ENCODE measurements around the gene DHFR2. TPM values are rescaled to one million over a fixed set of nuclear protein-coding genes. Genes with fewer than 3 reads are reported as not detected.
"Not testable (repeated sequence)": the region's sequence is repeated elsewhere in the genome, so short reads cannot be mapped to it uniquely, and the experiment has no call there.

DHFR2 gene
- total RNA-seq, 1 experiment from 2014 or later: 8.7 TPM

DNA sequence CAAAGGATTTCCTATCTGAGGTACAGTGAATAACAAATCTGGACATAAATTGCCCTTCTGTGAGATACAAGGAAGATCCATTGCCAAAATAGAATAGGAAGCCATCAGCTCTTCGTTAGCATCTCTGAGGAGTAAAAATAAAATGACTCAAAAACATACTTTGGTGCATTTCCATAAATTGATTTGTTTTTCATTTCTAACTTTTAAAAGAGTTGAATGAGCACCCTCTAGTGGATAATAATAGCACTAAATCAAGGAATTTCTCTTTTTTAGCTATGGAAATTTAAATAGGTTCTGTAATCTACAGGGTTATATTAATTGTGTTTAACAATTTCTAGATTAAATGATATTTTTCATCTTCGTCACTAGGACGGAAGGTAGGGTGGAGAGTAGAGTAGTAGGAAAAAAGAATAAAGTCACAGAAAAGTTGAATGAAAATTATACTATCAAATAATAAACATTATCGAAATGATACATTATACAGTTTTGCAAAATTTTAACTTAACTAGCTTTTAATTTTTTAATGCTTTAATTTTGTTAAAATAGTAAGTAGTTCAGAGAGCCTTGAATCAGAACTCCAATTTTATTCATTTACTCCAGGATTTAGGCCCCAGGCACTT lies 6.6 kb upstream of the DHFR2 start:
- peak; percentile 42 for DNase-seq (ENCODE audit: low read depth, low spot score)
- in situ Hi-C loops (cut with HindIII; ENCODE audit: low pct_unique_long_range_greater_than_20kb, low sequenced_read_pairs): no loop called here

DNA sequence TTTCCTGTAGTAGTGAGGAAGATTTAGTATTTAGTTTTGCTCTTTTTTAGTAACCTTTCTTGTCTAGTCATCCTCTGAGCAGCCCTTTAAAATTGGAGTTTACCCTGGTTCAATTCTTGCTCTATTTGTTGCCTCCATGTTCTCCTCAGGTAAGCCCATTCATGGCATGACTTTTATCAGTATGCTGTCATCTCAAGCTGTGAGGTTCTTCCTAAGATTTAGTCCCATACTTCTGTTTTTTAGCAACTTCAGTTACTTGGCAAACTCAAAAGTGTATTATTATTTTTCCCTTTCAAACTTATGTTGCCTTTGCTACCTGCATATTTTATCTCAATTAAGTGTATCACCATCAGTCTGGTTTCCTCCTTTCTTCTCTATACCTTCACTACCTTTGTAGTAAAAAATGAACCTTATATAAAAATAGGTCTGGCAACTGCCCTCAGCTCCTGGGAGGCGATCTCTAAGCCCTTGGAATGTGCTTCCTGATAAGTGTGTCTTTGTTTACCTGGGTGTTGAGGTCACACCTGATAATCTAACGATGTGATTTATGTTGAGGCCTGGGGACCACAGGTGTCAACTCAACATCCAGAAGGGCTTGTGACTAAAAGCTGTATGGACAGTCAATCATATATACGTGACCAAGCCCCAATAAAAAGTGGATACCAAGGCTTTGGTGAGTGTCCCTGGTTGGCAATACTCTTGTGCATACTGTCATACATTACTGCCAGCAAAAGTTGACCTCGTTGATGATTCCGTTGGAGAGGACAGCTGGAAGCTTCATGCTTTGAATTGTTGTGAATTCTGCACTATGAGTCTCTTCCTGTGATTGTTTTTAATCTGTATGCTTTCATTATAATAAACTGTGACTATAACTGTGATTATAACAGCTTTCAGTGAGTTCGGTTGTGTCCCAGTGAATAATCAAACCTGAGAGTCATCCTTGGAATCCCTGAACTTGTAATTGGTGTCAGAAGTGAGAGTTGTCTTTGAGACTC lies 4.1 kb upstream of the DHFR2 start:
- in situ Hi-C loops (cut with HindIII; ENCODE audit: low pct_unique_long_range_greater_than_20kb, low sequenced_read_pairs): no loop called here
- no peak for DNase-seq (ENCODE audit: low read depth, low spot score)

- in situ Hi-C loops (cut with HindIII; ENCODE audit: low pct_unique_long_range_greater_than_20kb, low sequenced_read_pairs): no loop called here
- no peak for DNase-seq (ENCODE audit: low read depth, low spot score)
These were observed 3.2 kb upstream of the DHFR2 start for GRCh38 chr3:94065819-94066480.

DNA sequence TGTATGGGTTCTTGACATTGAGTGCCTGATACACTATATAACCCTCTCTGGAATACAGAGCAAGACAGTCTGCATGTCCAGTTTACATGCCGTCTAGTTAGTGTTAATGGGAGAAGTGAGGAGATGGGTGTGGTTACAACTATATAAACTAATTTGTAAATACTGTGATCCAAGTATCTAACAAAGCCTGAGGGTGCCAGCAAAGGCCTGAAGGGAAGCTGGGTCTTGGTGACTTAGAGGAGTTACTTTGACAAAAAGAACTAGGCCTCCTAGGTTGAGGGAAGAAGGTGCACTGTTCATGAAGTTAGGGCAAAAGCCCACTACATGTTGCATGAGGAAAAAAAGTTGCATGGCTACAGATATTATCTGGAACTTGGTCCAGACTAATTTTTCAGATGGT lies 2.4 kb upstream of the DHFR2 start:
- in situ Hi-C loops (cut with HindIII; ENCODE audit: low pct_unique_long_range_greater_than_20kb, low sequenced_read_pairs): no loop called here
- DNase-seq (ENCODE audit: low read depth, low spot score): no peak

DNA sequence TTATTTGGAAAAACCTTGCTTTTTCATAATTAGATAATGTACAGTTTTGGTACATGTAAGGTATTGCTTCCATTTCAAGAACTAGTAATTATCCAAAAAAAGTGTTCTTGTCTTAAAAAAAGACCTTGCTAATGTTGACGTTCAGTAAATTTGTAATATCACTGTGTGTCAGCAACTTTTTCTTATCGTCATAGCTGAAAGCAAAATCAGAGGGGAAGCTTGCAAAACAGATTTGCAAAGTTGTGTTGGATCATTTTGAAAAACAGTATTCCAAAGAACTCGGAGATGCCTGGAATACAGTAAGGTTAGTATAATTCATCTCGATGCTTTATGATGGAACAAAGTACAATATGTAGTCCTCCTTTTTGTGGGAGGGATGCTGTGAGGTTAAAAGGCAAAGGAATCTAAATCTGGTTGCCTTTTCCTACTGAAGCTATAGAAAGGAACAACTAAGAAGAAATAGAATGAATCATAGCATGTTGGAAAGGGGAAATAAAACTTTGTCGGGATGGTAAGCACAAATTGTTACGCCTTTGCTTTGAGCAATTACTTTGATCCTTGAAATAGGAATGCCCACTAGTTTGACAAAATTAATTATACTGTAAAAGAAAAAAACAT lies 1.6 kb upstream of the DHFR2 start:
- DNase-seq (ENCODE audit: low read depth, low spot score): no peak
- in situ Hi-C loops (cut with HindIII; ENCODE audit: low pct_unique_long_range_greater_than_20kb, low sequenced_read_pairs): no loop called here

- DNase-seq (ENCODE audit: low read depth, low spot score): no peak
- in situ Hi-C loops (cut with HindIII; ENCODE audit: low pct_unique_long_range_greater_than_20kb, low sequenced_read_pairs): no loop called here
These were observed 892 bp upstream of the DHFR2 start for GRCh38 chr3:94063496-94064119.

- no peak for DNase-seq (ENCODE audit: low read depth, low spot score)
- in situ Hi-C loops (cut with HindIII; ENCODE audit: low pct_unique_long_range_greater_than_20kb, low sequenced_read_pairs): no loop called here
These were observed 1.4 kb downstream of the DHFR2 start for GRCh38 chr3:94061297-94061696.

DNA sequence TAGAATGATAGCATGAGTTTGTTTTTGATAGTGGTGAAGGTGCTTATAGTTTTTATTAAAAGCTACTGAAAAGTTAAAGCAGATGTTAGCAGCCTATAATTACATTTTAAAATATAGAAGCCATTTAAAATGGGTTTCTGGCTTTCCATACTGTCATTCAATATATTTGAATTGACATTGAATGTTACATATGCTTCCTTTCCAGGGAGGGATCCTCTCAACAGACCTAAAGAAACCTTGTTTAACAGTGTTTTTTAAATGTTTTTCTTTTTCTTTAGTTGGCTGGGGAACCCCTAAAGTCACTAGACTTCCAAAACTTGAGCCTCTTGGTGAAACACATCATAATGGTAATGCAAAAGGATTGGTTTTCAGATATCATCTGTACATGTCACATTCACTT lies 12.2 kb downstream of the DHFR2 start:
- no peak for DNase-seq (ENCODE audit: low read depth, low spot score)
- in situ Hi-C loops (cut with HindIII; ENCODE audit: low pct_unique_long_range_greater_than_20kb, low sequenced_read_pairs): no loop called here

GRCh38 chr3:94049267-94049666 lies 13.4 kb downstream of the DHFR2 start:
- in situ Hi-C loops (cut with HindIII; ENCODE audit: low pct_unique_long_range_greater_than_20kb, low sequenced_read_pairs): no loop called here
- no peak for DNase-seq (ENCODE audit: low read depth, low spot score)

- no peak for DNase-seq (ENCODE audit: low read depth, low spot score)
- in situ Hi-C loops (cut with HindIII; ENCODE audit: low pct_unique_long_range_greater_than_20kb, low sequenced_read_pairs): no loop called here
These were observed 16.2 kb downstream of the DHFR2 start for GRCh38 chr3:94046533-94046932.

GRCh38 chr3:94044100-94044936 lies 18.4 kb downstream of the DHFR2 start:
- DNase-seq (ENCODE audit: low read depth, low spot score); in situ Hi-C loops (cut with HindIII; ENCODE audit: low pct_unique_long_range_greater_than_20kb, low sequenced_read_pairs): not testable (repeated sequence)

- in situ Hi-C loops (cut with HindIII; ENCODE audit: low pct_unique_long_range_greater_than_20kb, low sequenced_read_pairs): no loop called here
- no peak for DNase-seq (ENCODE audit: low read depth, low spot score)
These were observed 19.4 kb downstream of the DHFR2 start for GRCh38 chr3:94043285-94043684.

DNA sequence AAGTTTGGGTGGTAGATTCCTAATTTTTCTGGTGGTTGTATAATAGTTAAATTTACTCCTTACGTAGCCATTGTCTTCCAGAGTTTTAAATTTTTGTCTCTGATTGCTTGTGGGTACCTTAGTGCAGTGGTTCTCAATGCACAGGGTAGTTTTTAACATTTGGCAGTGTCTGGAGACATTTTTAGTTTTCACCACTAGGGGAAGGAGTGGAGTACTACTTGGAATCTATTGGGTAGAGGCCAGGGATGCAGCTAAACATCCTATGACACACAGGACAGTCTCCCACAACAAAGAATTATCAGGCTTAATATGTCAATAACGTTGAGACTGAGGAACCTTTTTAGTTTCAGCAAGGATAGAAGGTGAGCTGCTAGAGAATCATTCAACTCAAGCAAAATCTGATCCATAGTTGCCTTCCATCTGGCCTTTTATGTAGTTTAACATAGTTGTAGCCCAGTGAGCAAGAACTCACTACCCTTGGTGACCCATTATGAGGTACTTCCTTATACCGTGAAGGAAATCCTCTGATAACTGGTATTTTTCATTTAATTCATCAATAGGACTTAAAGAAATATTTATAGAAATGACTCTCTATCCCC lies 25.7 kb downstream of the DHFR2 start:
- DNase-seq (ENCODE audit: low read depth, low spot score): peak; percentile 72
- in situ Hi-C loops (cut with HindIII; ENCODE audit: low pct_unique_long_range_greater_than_20kb, low sequenced_read_pairs): no loop called here

GRCh38 chr3:94028093-94028837 lies 34.5 kb downstream of the DHFR2 start, which contains the start of gene STX19:
TSS of gene STX19 (minus strand) at chr3:94028597. CDS start at chr3:94015269, 13,328 bp downstream.
- in situ Hi-C loops (cut with HindIII; ENCODE audit: low pct_unique_long_range_greater_than_20kb, low sequenced_read_pairs): no loop called here
- DNase-seq (ENCODE audit: low read depth, low spot score): no peak

DNA sequence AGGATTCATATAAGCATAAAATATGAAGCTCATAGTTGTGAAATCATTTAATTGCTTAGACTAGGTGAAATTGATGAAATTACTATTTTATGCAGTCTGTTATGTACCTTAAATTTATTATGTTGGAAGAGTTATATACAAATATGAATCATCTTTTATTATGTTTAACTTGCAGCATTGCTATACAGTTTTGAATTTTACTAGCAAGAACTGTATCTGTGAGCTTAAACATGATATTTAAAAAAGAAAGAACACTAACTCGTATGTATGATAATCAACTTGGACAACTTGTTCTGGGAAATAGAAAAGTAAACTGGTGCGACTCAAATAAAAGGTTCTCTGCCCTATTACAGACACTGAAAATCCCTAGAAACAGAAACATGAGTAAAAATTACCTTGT lies 36.1 kb downstream of the DHFR2 start:
- in situ Hi-C loops (cut with HindIII; ENCODE audit: low pct_unique_long_range_greater_than_20kb, low sequenced_read_pairs): no loop called here
- no peak for DNase-seq (ENCODE audit: low read depth, low spot score)

- DNase-seq (ENCODE audit: low read depth, low spot score): no peak
These were observed 38.3 kb downstream of the DHFR2 start for GRCh38 chr3:94024385-94024784.

More at GRCh38 chr3:94024385-94024784, 38.3 kb downstream of the DHFR2 start:
- in situ Hi-C loops (cut with HindIII; ENCODE audit: low pct_unique_long_range_greater_than_20kb, low sequenced_read_pairs): no loop called here

Data from SK-MEL-5 (cell line).